ENCODE measurements around the gene CDH10. TPM values are rescaled to one million over a fixed set of nuclear protein-coding genes. Genes with fewer than 3 reads are reported as not detected.

CDH10 gene
- total RNA-seq, 1 donor from 2014 or later = not detected

DNA sequence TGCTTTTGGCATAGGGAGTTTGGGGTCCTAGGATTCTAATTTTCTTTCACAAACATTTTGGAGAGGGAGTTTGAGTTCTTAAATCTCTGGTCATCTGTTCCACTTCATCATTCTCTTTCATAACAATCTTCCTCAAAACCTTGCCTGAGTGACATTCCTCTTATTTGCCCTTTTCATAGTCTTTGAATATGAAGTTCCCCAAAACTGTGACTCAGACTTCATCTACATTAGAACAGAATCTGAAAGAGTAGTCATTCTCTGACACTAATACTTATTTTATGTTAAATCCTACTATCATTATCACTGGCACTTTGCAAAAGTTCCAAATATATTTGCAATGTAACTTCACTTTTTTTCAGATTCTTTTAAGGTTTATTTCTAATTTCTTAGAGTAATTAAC lies 163.8 kb downstream of the CDH10 start:
- DNase-seq = no peak

DNA sequence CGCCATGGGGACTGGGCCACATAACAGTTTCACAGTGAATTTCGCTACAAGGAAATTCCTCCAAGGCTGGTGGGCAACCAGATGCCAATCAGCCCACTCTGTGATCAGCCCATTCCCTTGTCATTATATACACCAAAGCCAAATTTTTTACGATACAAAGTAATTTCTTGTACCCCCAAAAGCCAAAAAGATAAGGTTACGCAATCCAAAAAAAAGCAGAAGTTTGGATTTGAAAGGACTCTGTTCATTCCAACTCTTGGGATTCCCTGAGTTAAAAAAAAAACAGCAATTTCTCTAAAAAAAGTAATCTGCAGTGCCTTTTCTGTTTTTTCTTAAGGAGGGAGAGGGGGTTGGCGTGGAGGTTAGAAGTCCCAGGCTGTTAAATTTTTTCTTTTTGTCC lies 166.8 kb downstream of the CDH10 start:
- no peak for DNase-seq

DNA sequence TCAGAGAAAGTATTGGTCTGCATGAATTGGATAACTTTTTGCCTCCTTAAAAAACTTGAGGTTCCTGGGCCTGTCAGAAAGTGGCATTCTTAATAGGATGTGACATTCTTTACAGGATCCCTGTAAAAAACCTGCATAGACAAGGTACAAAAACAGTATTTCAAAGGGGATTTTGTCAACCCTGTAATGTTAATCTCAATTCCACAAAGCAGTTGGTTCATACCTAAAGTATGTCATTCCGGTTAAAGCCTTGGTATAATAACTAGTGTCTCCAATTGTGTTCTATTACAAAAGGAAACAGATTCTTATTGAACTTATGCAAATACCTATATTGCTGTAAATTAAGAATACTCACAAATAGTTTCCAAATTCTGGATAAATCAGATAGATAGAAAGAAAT lies 169.7 kb downstream of the CDH10 start:
- no peak for DNase-seq

DNA sequence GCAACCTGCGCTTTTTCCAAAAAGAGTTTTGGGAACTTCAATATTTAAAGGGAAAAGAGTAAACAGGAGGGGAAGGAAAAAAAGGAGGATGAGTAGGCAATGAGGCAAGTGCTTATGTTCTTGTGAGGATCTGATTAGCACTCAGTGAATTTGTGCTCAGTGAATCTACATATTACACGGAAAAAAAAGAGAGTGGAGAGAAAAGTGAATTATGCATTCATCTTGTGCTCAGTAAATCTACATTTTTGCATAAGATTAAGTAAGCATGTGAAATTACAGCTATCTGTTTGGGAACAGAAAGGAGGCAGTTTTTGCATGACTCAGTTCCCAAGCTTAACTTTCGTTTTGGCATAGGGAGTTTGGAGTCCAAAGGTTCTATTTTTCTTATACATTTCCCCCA lies 170.1 kb downstream of the CDH10 start:
- no peak for DNase-seq

DNA sequence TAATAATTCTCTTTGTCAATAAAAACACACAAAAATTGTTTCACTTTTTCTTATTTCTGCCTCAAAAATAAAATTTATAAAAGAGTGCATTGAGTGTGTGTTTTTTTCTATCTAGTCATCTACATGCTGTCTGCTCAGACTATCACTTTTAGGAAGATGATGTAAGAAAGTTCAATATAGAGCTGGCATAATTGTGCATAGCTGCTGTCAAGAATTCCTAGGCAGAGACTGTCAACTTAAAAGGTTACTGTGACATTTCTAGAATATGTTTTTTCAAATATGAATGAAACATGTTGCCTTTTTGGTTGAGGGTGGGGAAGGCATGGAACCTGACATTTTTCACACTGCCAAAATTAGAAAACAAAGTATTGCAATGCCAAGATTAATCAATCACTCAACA lies 172.3 kb downstream of the CDH10 start:
- no peak for DNase-seq

DNA sequence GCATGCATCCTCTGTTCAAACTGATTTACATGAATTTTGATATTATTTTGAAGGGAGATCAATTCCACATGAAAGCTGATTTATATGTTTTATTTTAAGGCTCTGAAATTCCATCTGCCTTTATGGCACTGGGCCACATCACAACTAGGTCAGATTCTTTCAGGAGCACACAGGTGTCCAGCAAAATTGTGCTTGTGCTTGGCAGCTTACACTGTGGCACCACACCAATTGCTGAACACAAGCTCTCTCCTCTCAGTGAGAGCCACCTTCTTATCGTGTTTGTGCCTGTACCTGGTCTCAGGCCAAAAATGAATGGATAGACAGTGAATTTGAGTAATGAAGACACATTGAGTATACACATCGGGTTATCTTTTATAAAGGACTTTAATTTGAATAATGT lies 200.4 kb downstream of the CDH10 start:
- no peak for DNase-seq

DNA sequence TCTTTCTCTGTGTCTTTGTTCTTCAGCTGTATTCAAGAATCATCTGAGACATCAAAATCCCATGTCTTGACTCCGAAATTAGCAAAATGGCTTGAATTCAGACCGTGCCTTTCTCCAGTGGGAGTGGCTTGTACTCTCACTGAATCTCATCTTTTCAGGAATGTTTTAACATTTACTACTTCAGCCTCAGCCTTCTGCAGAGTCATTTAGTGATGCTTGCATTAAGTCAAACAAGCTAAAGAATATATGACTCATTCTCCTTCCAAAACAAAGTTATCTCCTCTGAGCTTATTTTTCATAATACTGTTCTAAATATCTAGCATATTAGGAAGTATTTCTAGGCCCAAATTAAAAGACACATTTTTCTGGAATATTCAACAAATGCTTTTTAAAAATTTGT lies 205.3 kb downstream of the CDH10 start:
- DNase-seq = no peak
